ENCODE results near the gene NUP98.

GRCh38 chr11:3669742-3670183 is 127.6 kb downstream of the NUP98 start:
- TF ChIP-seq, protein P1, sequence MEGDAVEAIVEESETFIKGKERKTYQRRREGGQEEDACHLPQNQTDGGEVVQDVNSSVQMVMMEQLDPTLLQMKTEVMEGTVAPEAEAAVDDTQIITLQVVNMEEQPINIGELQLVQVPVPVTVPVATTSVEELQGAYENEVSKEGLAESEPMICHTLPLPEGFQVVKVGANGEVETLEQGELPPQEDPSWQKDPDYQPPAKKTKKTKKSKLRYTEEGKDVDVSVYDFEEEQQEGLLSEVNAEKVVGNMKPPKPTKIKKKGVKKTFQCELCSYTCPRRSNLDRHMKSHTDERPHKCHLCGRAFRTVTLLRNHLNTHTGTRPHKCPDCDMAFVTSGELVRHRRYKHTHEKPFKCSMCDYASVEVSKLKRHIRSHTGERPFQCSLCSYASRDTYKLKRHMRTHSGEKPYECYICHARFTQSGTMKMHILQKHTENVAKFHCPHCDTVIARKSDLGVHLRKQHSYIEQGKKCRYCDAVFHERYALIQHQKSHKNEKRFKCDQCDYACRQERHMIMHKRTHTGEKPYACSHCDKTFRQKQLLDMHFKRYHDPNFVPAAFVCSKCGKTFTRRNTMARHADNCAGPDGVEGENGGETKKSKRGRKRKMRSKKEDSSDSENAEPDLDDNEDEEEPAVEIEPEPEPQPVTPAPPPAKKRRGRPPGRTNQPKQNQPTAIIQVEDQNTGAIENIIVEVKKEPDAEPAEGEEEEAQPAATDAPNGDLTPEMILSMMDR (conservative IDR thresholded peaks at IDR 0.05; ENCODE audit: low read depth, low read length), result no peak
- TF ChIP-seq EZH2 (IDR thresholded peaks at IDR 0.05; ENCODE audit: borderline replicate concordance, low read depth, low read length, poor library complexity, severe bottlenecking), result no peak

Measured in A673 (cell line).